HTR-8/SVneo (cell line): ENCODE data around the gene SAMD13.

ENCODE experiments used
- DNase-seq: peaks from one replicate; pipeline ENCODE4 v3.0.0; 2011; ENCODE audit warnings: low spot score, mixed read lengths; ENCODE audit not compliant: insufficient read length
- FAIRE-seq: peaks from 2 replicates; lab custom pipeline; 2011; peaks lifted over from hg19 to GRCh38; lab: Jason Lieb, UNC

SAMD13 gene

GRCh38 chr1:84301004-84301784 lies at the start of gene SAMD13:
SAMD13 (plus strand) TSS chr1:84301708; CDS start chr1:84303235, 1,527 bp downstream.
- no peak for DNase-seq

GRCh38 chr1:84253036-84253435 lies 48.5 kb upstream of the SAMD13 start:
- FAIRE-seq = no peak
- no peak for DNase-seq

More at GRCh38 chr1:84301004-84301784, at the start of gene SAMD13:
- no peak for FAIRE-seq

- peak; percentile 13 for FAIRE-seq
Measured at GRCh38 chr1:84253891-84254290, 47.6 kb upstream of the SAMD13 start.

GRCh38 chr1:84254703-84255238 lies 46.7 kb upstream of the SAMD13 start:
- DNase-seq (no peak), FAIRE-seq (no peak)

More at GRCh38 chr1:84253891-84254290, 47.6 kb upstream of the SAMD13 start:
- peak; percentile 30 for DNase-seq

- FAIRE-seq = no peak
Measured at GRCh38 chr1:84255582-84255981, 45.9 kb upstream of the SAMD13 start.

GRCh38 chr1:84257617-84258016 lies 43.9 kb upstream of the SAMD13 start:
- no peak for FAIRE-seq
- DNase-seq = no peak

More at GRCh38 chr1:84255582-84255981, 45.9 kb upstream of the SAMD13 start:
- DNase-seq = no peak

- DNase-seq = no peak
- FAIRE-seq = no peak
Measured at GRCh38 chr1:84259376-84259775, 42.1 kb upstream of the SAMD13 start.

GRCh38 chr1:84259989-84260388 lies 41.5 kb upstream of the SAMD13 start:
- no peak for DNase-seq
- FAIRE-seq = no peak

- FAIRE-seq = no peak
- no peak for DNase-seq
Measured at GRCh38 chr1:84260852-84261518, 40.5 kb upstream of the SAMD13 start.

- FAIRE-seq (no peak), DNase-seq (no peak)
Measured at GRCh38 chr1:84264961-84265360, 36.5 kb upstream of the SAMD13 start.

- FAIRE-seq (no peak), DNase-seq (no peak)
Measured at GRCh38 chr1:84265867-84266266, 35.6 kb upstream of the SAMD13 start.

- no peak for FAIRE-seq
Measured at GRCh38 chr1:84266748-84267147, 34.8 kb upstream of the SAMD13 start.

GRCh38 chr1:84267476-84267875 lies 34.0 kb upstream of the SAMD13 start:
- FAIRE-seq (no peak), DNase-seq (no peak)

More at GRCh38 chr1:84266748-84267147, 34.8 kb upstream of the SAMD13 start:
- DNase-seq = no peak

GRCh38 chr1:84268346-84268745 lies 33.2 kb upstream of the SAMD13 start:
- FAIRE-seq (no peak), DNase-seq (no peak)

GRCh38 chr1:84269306-84269705 lies 32.2 kb upstream of the SAMD13 start:
- FAIRE-seq (no peak), DNase-seq (no peak)

GRCh38 chr1:84271441-84272151 lies 29.9 kb upstream of the SAMD13 start:
- no peak for FAIRE-seq

GRCh38 chr1:84272401-84272800 lies 29.1 kb upstream of the SAMD13 start:
- no peak for FAIRE-seq
- DNase-seq = no peak

More at GRCh38 chr1:84271441-84272151, 29.9 kb upstream of the SAMD13 start:
- DNase-seq = no peak

GRCh38 chr1:84277343-84278059 lies 24.0 kb upstream of the SAMD13 start:
- no peak for DNase-seq
- FAIRE-seq = no peak

GRCh38 chr1:84278905-84279304 lies 22.6 kb upstream of the SAMD13 start:
- DNase-seq = no peak
- FAIRE-seq = no peak

GRCh38 chr1:84280912-84281311 lies 20.6 kb upstream of the SAMD13 start:
- no peak for DNase-seq
- no peak for FAIRE-seq
